ENCODE results near the gene SLC6A20.
"Not testable (repeated sequence)": the region's sequence is repeated elsewhere in the genome, so short reads cannot be mapped to it uniquely, and the experiment has no call there.

Gene SLC6A20

GRCh38 chr3:45760878-45761711 is 35.2 kb downstream of the SLC6A20 start:
- H3K4me3 ChIP-seq (ENCODE audit: low read depth, low read length), result no peak overlapping the region

DNA sequence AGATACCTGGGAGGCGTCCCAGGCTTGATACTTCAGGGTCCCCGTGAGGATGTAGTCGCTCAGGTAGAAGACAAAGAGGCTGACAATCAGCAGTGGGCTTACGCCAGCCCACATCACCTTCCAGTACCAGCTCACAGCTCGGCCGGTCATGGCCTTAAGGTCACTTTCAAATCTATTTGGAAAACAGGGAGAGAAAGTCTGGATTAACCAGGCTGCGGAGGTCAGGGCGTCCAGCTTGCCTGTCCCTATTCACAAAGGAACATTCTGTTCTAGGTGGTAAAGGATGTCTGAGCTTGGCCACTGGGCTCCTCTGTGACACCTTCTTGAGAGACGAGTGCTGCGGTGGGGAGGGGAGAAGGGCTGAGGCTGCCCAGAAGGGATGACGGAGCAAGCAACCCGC is 36.5 kb downstream of the SLC6A20 start:
- no peak overlapping the region for H3K4me3 ChIP-seq (ENCODE audit: low read depth, low read length)

GRCh38 chr3:45758871-45759270 is 37.5 kb downstream of the SLC6A20 start:
- H3K4me3 ChIP-seq (ENCODE audit: low read depth, low read length), result no peak overlapping the region

- not testable (repeated sequence) for H3K4me3 ChIP-seq (ENCODE audit: low read depth, low read length)
Measured at GRCh38 chr3:45757141-45757540, 39.2 kb downstream of the SLC6A20 start.

GRCh38 chr3:45756055-45756454 is 40.3 kb downstream of the SLC6A20 start:
- H3K4me3 ChIP-seq (ENCODE audit: low read depth, low read length), result no peak overlapping the region

- H3K4me3 ChIP-seq (ENCODE audit: low read depth, low read length), result no peak overlapping the region
Measured at GRCh38 chr3:45754461-45754860, 41.9 kb downstream of the SLC6A20 start.

GRCh38 chr3:45753095-45753494 is 43.2 kb downstream of the SLC6A20 start:
- H3K4me3 ChIP-seq (ENCODE audit: low read depth, low read length), result no peak overlapping the region

DNA sequence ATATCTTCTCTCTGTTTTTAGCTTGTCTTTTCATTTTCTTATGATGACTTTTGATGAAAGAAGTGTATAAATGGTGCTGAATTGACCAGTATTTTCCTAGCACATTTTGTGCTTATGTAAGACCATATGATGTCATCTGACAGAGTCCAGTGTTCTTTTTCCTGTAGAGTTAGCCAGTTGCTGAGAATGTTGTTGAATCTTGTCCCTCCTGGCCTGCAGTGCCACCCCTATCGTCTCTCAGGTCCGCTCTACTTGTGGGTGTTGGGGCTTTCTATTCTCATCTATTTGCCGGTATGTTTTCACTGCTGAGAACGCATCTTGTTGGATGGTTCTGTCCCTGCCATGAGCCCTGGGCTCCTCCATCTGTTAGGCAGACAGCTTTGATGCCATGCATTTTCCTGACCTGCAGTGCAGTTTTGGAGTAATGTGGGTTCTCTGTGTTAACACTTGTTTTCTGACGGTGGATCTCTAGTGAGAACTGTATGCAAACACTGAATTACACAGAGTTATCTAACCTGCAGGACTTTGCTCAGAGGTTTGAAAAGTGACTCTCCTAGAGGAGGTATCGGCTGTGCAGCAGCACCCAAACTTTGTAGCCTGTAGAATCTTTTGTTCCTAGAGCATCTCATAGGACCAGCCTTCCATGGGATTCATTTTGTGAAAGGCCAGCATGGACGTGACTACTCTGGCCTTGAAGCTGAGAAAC is 44.6 kb downstream of the SLC6A20 start:
- H3K4me3 ChIP-seq (ENCODE audit: low read depth, low read length), result no peak overlapping the region

DNA sequence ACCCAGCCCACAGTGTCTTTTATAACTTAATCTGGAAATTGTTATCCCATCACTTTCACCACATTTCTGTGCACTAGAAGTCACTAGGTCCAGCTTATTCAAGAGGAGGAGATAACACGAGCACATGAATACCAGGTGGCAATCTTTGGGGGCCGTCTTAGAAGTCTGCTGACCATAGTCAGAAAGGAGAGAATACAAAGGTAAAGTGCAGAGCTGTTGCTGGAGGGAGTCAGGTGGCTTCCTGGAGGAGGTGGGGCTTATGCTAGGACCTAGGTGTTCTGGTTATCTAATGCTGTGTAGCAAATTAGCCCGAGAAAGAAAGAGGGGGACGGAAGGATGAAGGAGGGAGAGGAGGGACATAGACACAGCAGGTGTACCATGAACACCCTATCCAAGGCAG is 46.5 kb downstream of the SLC6A20 start:
- no peak overlapping the region for H3K4me3 ChIP-seq (ENCODE audit: low read depth, low read length)

DNA sequence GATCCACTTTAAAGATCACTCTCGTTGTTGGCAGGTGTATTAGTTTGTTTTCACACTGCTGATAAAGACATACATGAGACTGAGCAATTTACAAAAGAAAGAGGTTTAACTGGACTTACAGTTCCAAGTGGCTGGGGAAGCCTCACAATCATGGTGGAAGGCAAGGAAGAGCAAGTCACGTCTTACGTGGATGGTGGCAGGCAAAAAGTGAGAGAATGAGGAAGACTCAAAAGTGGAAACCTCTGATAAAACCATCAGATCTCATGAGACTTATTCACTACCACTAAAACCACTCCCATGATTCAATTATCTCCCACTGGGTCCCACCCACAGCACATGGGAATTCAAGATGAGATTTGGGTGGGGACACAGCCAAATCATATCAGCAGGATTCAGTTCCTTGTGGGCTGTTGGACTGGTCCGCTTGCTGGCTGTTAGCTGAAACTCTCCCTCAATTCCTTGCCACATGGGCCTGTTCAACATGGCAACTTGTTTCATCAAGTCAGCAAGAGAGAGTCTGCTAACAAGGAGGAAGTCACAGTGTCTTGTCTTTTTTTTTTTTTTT is 47.2 kb downstream of the SLC6A20 start:
- not testable (repeated sequence) for H3K4me3 ChIP-seq (ENCODE audit: low read depth, low read length)

DNA sequence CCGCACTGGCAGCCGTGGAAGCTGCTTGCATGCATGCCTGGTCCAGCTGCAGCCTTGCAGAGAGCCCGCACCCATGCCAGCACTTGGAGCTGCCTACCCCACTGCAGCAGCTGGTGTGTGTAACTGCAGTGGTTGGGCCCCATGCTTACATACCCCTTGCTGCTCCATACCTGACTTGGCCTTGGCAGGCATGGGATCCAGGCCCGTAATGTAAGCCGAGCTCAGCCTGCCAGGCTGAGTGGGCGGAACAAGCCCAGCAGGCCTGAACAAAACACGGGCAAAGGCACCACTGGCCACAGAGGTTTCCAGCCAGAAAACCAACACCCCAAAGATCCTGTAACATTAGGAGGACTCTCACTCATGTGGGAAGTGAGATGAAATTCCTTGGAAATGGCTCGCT is 48.3 kb downstream of the SLC6A20 start:
- H3K4me3 ChIP-seq (ENCODE audit: low read depth, low read length), result no peak overlapping the region

GRCh38 chr3:45746777-45747622 is 49.3 kb downstream of the SLC6A20 start:
- no peak overlapping the region for H3K4me3 ChIP-seq (ENCODE audit: low read depth, low read length)

GRCh38 chr3:45746165-45746776 is 50.1 kb downstream of the SLC6A20 start:
- H3K4me3 ChIP-seq (ENCODE audit: low read depth, low read length), result no peak overlapping the region

DNA sequence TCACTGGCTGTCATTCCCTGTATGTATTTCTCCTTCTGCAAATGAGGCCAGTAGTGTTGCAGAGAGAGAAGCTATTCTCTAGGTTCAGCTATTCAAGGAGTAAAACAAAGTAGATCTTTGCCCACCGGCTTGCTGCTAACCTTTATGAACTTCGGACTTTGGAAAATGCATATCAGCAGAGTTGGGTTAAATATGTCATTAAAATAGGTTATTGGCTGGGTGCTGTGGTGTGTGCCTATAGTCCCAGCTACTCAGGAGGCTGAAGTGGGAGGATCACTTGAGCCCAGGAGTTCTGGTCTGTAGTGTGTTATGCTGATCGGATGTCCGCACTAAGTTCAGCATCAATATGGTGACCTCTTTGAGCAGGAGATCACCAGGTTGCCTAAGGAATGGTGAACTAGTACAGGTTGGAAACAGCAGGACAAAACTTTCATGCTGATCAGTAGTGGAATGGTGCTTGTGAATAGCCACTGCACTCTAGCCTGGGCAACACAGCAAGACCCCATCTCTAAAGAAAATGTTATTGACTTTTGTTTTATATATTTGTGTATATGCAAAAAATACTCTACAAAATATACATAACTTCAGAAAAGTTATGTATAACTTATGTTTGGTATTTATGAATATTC is 53.8 kb downstream of the SLC6A20 start:
- H3K4me3 ChIP-seq (ENCODE audit: low read depth, low read length), result no peak overlapping the region

GRCh38 chr3:45741742-45742460 is 54.4 kb downstream of the SLC6A20 start:
- no peak overlapping the region for H3K4me3 ChIP-seq (ENCODE audit: low read depth, low read length)

DNA sequence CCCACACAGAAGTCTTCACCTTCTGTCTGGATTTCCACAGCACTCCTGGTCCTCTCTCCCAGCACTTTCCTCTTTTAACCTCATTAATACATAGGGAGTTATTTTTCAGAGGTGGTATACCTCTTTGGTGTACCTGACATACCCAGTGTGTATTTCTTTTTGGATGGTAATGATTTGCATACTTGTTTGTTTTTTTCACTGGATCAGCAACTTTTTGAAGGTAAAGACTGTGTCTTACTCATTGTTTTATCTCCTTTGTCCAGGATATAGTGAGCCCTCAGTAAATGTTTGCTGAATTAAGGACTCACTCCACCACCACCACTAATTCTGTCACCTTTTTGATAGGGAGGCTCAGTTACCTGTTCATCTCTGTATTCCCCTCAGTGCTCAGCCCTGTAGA is 55.1 kb downstream of the SLC6A20 start:
- no peak overlapping the region for H3K4me3 ChIP-seq (ENCODE audit: low read depth, low read length)

DNA sequence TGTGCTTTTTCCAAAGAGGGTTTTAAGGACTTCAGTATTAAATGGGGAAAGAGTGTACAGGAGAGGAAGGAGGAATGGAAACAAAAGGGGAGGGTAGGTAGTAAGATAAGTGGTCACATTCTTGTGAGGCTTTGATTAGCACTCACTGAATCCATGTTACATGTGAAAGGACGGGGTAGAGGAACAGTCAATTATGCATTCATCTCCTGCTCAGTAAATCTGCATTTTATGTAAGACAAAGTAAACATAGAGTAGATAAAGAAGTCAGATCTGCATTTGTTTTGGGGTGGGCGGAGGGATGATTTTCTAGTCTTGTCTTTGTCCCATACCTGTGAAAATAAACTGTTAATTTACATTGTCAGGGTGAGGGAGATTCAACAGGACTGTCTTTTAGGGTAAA is 56.3 kb downstream of the SLC6A20 start:
- H3K4me3 ChIP-seq (ENCODE audit: low read depth, low read length), result no peak overlapping the region

GRCh38 chr3:45737234-45737633 is 59.1 kb downstream of the SLC6A20 start:
- no peak overlapping the region for H3K4me3 ChIP-seq (ENCODE audit: low read depth, low read length)

DNA sequence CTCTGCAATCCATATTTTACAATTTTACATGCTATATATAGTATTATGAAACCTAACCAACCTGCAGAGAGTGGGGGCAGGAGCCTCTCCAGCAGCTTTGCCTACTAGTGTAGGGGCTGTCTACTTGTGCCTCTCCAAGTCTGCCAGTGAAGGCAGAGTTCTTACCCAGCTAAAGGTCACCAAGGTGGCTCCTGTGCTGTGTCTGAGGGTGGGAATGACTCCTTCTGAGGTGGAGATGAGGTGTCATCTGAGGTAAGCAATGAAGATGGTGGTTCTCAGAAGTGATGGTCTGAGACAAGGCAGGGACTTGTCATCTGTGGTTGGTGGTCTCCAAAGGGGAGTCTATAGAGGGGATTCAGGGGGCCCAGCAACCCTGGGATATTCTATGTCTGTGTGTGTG is 59.6 kb downstream of the SLC6A20 start:
- no peak overlapping the region for H3K4me3 ChIP-seq (ENCODE audit: low read depth, low read length)
